Stimulated activated CD4-positive, alpha-beta T cell treated with anti-CD3 and anti-CD28 coated beads, Interleukin-1b, Interleukin-23, amount 100 ng/mL, for 48 hours (primary cell): ENCODE data around the gene NADSYN1.

Experiments
- DNase-seq: peaks from one replicate; pipeline ENCODE4 v3.0.0-alpha.2; 2020

The NADSYN1 gene

GRCh38 chr11:71474141-71474770, 21.3 kb downstream of the NADSYN1 start:
- no peak for DNase-seq

GRCh38 chr11:71474771-71475483, 21.9 kb downstream of the NADSYN1 start:
- DNase-seq, result no peak

- DNase-seq, result no peak
Measured at GRCh38 chr11:71476031-71476430, 23.0 kb downstream of the NADSYN1 start.

GRCh38 chr11:71476926-71477640, 24.1 kb downstream of the NADSYN1 start:
- DNase-seq, result no peak

- no peak for DNase-seq
Measured at GRCh38 chr11:71477641-71478527, 24.9 kb downstream of the NADSYN1 start.

GRCh38 chr11:71478528-71478840, 25.5 kb downstream of the NADSYN1 start:
- DNase-seq, result no peak

GRCh38 chr11:71481101-71481960, 28.3 kb downstream of the NADSYN1 start:
- no peak for DNase-seq

- DNase-seq, result no peak
Measured at GRCh38 chr11:71482216-71482615, 29.2 kb downstream of the NADSYN1 start.

GRCh38 chr11:71482746-71483364, 29.9 kb downstream of the NADSYN1 start:
- no peak for DNase-seq

GRCh38 chr11:71483692-71484091, 30.7 kb downstream of the NADSYN1 start:
- no peak for DNase-seq

GRCh38 chr11:71484248-71485062, 31.5 kb downstream of the NADSYN1 start:
- no peak for DNase-seq

GRCh38 chr11:71485063-71485399, 32.0 kb downstream of the NADSYN1 start:
- DNase-seq, result no peak

- DNase-seq, result no peak
Measured at GRCh38 chr11:71485466-71485865, 32.5 kb downstream of the NADSYN1 start.

GRCh38 chr11:71486320-71486719, 33.3 kb downstream of the NADSYN1 start:
- DNase-seq, result no peak

GRCh38 chr11:71488681-71489270, 35.8 kb downstream of the NADSYN1 start:
- DNase-seq, result no peak

- DNase-seq, result peak; percentile 72
Measured at GRCh38 chr11:71489311-71490043, 36.5 kb downstream of the NADSYN1 start.

- DNase-seq, result no peak
Measured at GRCh38 chr11:71490044-71490730, 37.2 kb downstream of the NADSYN1 start.

- DNase-seq, result no peak
Measured at GRCh38 chr11:71490731-71491390, 37.9 kb downstream of the NADSYN1 start.

GRCh38 chr11:71491531-71491930, 38.5 kb downstream of the NADSYN1 start:
- DNase-seq, result no peak
